ENCODE data around the gene ATP2C1.

The ATP2C1 gene

DNA sequence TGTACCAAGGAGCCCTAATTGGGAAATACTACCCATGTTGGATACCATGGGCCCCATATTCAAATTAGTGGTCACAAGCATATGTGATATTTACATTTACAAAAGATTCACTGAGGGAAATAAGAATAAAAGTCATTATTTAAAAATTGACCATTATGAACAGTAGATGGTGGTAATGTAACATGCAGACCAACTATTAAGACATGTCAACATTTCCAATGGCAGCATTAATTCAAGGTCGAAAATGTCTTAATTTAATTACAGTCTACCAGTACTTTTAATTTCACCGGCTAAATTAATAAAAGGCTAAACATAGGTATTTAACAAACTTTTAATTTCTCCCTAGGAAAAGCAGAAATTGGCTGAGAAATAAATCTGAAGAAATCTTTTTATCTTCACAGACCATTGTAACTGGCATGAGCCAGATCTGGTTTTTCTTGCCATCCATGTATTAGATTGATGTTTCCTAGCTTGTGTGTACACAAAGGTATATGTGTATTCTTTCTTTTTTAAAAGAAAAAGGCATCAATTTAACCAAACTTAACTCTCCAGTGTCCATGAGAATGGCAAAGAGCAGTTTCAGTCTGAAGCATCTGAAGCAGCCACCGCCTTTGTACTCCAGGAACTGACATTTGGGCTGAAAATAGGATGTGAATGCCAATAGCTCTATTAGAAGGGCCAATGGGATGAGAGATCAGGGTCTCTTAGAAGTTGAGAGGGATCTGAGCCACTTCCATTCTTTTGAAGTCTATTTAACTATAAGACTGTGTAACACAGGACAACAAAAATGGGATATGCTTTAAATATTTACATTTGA, 159.4 kb downstream of the ATP2C1 start:
- DNase-seq = no peak

All from RPMI8226 (cell line).